Thymus (tissue), 11 donors: ENCODE results near the gene CHST13. TPM values are rescaled to one million over a fixed set of nuclear protein-coding genes. Genes with fewer than 3 reads are reported as not detected.

Experiments
- DNase-seq, 9 donors: peaks; one replicate each; pipeline ENCODE4 v3.0.0-alpha.2; 2013; ENCODE audit warnings: low spot score in 9 of 9, low read depth in 6 of 9, missing footprints in 1 of 9
- H3K27ac ChIP-seq, 2 donors: one replicate each; pipeline ENCODE4 v1.5.1; 2013; ENCODE audit warnings: control low read depth in 1 of 2, low read depth in 1 of 2, low read length in 1 of 2, mild to moderate bottlenecking in 1 of 2, moderate library complexity in 1 of 2
- H3K27me3 ChIP-seq, 2 donors: one replicate each; pipeline ENCODE4 v1.5.1; 2013; ENCODE audit warnings: low read length in 1 of 2; ENCODE audit not compliant: control insufficient read depth in 2 of 2, insufficient read depth in 1 of 2
- H3K36me3 ChIP-seq, 2 donors: one replicate each; pipeline ENCODE4 v1.5.1; 2013; ENCODE audit warnings: low read length in 1 of 2, mild to moderate bottlenecking in 1 of 2, moderate library complexity in 1 of 2; ENCODE audit not compliant: control insufficient read depth in 2 of 2, insufficient read depth in 2 of 2
- H3K4me1 ChIP-seq, 2 donors: one replicate each; pipeline ENCODE4 v1.5.1; 2013; ENCODE audit warnings: low read length in 2 of 2; ENCODE audit not compliant: control insufficient read depth in 2 of 2, insufficient read depth in 2 of 2
- H3K4me3 ChIP-seq, 2 donors: one replicate each; pipeline ENCODE4 v1.5.1; 2013; ENCODE audit warnings: low read length in 2 of 2, control low read depth in 1 of 2, mild to moderate bottlenecking in 1 of 2
- H3K9me3 ChIP-seq, 2 donors: one replicate each; pipeline ENCODE4 v1.5.1; 2013; ENCODE audit warnings: low read length in 1 of 2, mild to moderate bottlenecking in 1 of 2; ENCODE audit not compliant: control insufficient read depth in 2 of 2, insufficient read depth in 1 of 2
- WGBS: extraction: QIAGEN DNeasy Blood & Tissue Kit; methylation state at CpG from one replicate; pipeline ENCODE4 v1.1.7; 2013; 5-methylcytosine and 5-hydroxymethylcytosine counted together
- polyA plus RNA-seq: library from polyadenylated mRNA; stranded (reverse); fragments of 200-250 nt; gene quantifications from one replicate; pipeline ENCODE4 v1.2.3, GENCODE V29; 2013
- total RNA-seq: library from RNA; stranded (reverse); fragments of 120-200 nt; gene quantifications from one replicate; pipeline ENCODE4 v1.2.4, GENCODE V29; 2013
- donor health status: healthy.

Gene CHST13
- total and polyA plus RNA-seq, 2 donors = 0.38 to 0.39 TPM

- no peaks in the 10 kb centered on the region for H3K27me3 ChIP-seq
- H3K36me3 ChIP-seq = no peaks in the 10 kb centered on the region
- 98% methylated on average over 1 of the region's 1 CpG for WGBS
- no peak overlapping the region for H3K27ac ChIP-seq
- DNase-seq = no peak
- peaks cover 0 to 16% of the 10 kb centered on the region in 2 donors for H3K4me1 ChIP-seq
- H3K9me3 ChIP-seq = peaks cover 0 to under 1% of the 10 kb centered on the region in 2 donors
- no peak overlapping the region for H3K4me3 ChIP-seq
These were observed 23.8 kb downstream of the CHST13 start for GRCh38 chr3:126547721-126548120.

GRCh38 chr3:126548556-126549466, 24.9 kb downstream of the CHST13 start:
- Histone ChIP-seq H3K27me3 (no peaks in the 10 kb centered on the region), H3K4me1 (peaks cover 0 to 16% of the 10 kb centered on the region in 2 donors), H3K27ac (no peak overlapping the region), H3K9me3 (peaks cover 0 to 3% of the 10 kb centered on the region in 2 donors), H3K36me3 (no peaks in the 10 kb centered on the region), H3K4me3 (no peak overlapping the region)
- peak in 1 of 9 donors; percentile 15 for DNase-seq
- WGBS = 75% methylated on average over 9 of the region's 9 CpGs

- Histone ChIP-seq H3K27me3 (no peaks in the 10 kb centered on the region), H3K27ac (no peak overlapping the region), H3K9me3 (peaks cover 0 to 3% of the 10 kb centered on the region in 2 donors), H3K4me3 (no peak overlapping the region), H3K36me3 (no peaks in the 10 kb centered on the region), H3K4me1 (peaks cover 0 to 8% of the 10 kb centered on the region in 2 donors)
- no peak for DNase-seq
- WGBS = 95% methylated on average over 12 of the region's 12 CpGs
These were observed 26.0 kb downstream of the CHST13 start for GRCh38 chr3:126549861-126550487.

- peaks cover 0 to 3% of the 10 kb centered on the region in 2 donors for H3K9me3 ChIP-seq
- WGBS = 96% methylated on average over 11 of the region's 11 CpGs
- H3K27ac ChIP-seq = no peak overlapping the region
- H3K36me3 ChIP-seq = no peaks in the 10 kb centered on the region
- H3K4me3 ChIP-seq = no peak overlapping the region
- peaks cover 0 to 6% of the 10 kb centered on the region in 2 donors for H3K4me1 ChIP-seq
- no peaks in the 10 kb centered on the region for H3K27me3 ChIP-seq
- DNase-seq = no peak
These were observed 26.6 kb downstream of the CHST13 start for GRCh38 chr3:126550488-126551051.

- Histone ChIP-seq H3K4me3 (no peak overlapping the region), H3K27me3 (no peaks in the 10 kb centered on the region), H3K36me3 (no peaks in the 10 kb centered on the region), H3K4me1 (peaks cover 0 to 6% of the 10 kb centered on the region in 2 donors), H3K27ac (no peak overlapping the region), H3K9me3 (peaks cover 0 to 3% of the 10 kb centered on the region in 2 donors)
- no peak for DNase-seq
- WGBS = 49% methylated on average over 13 of the region's 13 CpGs
These were observed 27.3 kb downstream of the CHST13 start for GRCh38 chr3:126551121-126551838.

- WGBS = 85% methylated on average over 17 of the region's 17 CpGs
- H3K4me3 ChIP-seq = no peak overlapping the region
- H3K27ac ChIP-seq = no peak overlapping the region
- peaks cover 0 to 3% of the 10 kb centered on the region in 2 donors for H3K9me3 ChIP-seq
- H3K27me3 ChIP-seq = no peaks in the 10 kb centered on the region
- no peak for DNase-seq
- H3K4me1 ChIP-seq = peaks cover 0 to 6% of the 10 kb centered on the region in 2 donors
- H3K36me3 ChIP-seq = no peaks in the 10 kb centered on the region
These were observed 28.1 kb downstream of the CHST13 start for GRCh38 chr3:126551839-126552687.

GRCh38 chr3:126552688-126553283, 28.8 kb downstream of the CHST13 start:
- H3K27ac ChIP-seq = no peak overlapping the region
- no peak for DNase-seq
- no peaks in the 10 kb centered on the region for H3K27me3 ChIP-seq
- WGBS = 92% methylated on average over 14 of the region's 14 CpGs
- H3K9me3 ChIP-seq = peaks cover 0 to 3% of the 10 kb centered on the region in 2 donors
- no peaks in the 10 kb centered on the region for H3K36me3 ChIP-seq
- peaks cover 0 to 6% of the 10 kb centered on the region in 2 donors for H3K4me1 ChIP-seq
- H3K4me3 ChIP-seq = no peak overlapping the region
